AG09319 (cell line): Measurements from ENCODE around the gene WDR37.
A peak's percentile ranks its signal among the peaks of the same experiment; 100 is the strongest.

Experiments
- DNase-seq: peaks from one replicate; pipeline ENCODE4 v3.0.0-alpha.2; 2010; ENCODE audit warnings: low read depth; ENCODE audit errors: extremely low read depth
- TF ChIP-seq, protein P1 (sequence below): IDR thresholded peaks from 2 replicates; pipeline ENCODE4 v1.5.1; 2011; ENCODE audit warnings: low read depth, mild to moderate bottlenecking, inconsistent platforms, low read length, moderate library complexity

The WDR37 gene

DNA sequence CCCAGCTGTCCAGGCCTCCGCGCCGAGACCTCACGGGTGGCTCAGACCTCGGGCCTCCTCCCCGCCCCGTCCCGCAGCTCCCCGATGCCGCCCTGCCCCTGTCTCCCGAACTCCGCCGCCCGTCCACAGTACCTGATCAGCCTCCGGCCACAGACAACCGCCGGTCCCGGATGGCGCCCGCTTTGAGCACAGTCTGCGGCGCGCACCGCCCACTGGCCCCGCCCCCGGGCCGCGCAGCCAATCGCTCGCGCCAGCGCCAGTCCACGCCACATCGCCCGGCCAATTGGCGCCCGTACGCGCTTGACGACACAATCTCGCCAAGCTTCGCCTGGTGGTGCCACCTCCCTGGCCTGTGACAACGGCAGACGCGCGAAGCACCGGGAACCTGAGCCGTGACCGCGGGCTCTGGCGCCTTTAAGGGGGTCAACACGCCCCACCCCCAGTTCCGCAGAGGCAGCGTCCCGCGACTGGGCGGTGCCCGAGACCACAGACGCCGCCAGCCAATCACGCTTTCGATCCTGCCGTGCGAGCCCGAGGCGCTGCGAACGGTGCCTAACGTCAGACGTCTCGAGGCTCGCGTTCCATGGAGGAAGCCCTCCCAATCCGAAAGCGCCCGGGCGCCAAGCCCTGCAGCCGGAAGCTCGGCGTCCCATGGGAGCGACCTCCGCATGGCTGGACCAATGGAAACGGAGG lies 7.3 kb upstream of the WDR37 start, which contains the start of gene IDI1:
IDI1 (minus strand) TSS at position 388 of the 693 bp plus-strand sequence; CDS start at position 272, 116 bp downstream.
- peak; percentile 97 for DNase-seq
- TF ChIP-seq, protein P1, sequence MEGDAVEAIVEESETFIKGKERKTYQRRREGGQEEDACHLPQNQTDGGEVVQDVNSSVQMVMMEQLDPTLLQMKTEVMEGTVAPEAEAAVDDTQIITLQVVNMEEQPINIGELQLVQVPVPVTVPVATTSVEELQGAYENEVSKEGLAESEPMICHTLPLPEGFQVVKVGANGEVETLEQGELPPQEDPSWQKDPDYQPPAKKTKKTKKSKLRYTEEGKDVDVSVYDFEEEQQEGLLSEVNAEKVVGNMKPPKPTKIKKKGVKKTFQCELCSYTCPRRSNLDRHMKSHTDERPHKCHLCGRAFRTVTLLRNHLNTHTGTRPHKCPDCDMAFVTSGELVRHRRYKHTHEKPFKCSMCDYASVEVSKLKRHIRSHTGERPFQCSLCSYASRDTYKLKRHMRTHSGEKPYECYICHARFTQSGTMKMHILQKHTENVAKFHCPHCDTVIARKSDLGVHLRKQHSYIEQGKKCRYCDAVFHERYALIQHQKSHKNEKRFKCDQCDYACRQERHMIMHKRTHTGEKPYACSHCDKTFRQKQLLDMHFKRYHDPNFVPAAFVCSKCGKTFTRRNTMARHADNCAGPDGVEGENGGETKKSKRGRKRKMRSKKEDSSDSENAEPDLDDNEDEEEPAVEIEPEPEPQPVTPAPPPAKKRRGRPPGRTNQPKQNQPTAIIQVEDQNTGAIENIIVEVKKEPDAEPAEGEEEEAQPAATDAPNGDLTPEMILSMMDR = no peak

DNA sequence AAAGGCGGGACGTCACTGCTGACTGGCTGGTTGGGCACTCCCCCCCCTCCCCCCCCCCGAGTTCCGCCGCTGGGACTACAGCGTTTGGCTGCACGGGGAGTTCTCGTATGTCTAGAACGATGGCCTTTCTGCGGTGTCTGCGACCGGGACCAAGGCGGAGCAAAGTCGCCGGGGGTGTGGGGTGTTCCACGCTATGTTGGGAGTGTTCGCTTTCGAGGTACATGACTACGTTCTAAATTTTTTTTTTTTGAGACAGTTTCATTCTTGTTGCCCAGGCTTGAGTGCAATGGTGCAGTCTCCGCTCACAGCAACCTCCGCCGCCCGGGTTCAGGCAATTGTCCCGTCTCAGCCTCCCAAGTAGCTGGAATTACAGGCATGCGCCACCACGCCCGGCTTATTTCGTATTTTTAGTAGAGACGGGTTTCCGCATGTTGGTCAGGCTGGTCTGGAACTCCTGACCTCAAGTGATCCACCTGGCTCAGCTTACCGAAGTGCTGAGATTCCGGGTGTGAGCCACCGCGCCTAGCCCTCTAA lies 6.7 kb upstream of the WDR37 start:
- TF ChIP-seq, protein P1 = no peak
- no peak for DNase-seq

DNA sequence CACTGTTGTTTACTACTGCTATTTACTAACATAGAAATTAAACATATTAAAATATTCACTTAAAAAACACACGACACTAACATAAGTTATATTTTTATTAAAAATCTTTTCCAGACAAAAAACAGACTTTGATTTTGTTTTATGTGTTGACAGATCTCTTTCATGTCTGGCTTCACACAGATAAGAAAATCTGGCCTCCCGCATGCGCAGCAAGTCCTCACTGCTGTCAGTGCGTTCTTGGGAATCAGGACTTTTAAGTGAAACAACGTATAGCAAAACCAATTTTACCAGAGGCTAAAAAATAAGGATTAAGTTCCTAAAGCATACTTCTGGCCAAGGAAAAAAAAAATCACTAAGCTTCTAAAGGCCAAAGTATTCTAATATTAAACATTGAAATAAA lies 6.0 kb upstream of the WDR37 start:
- TF ChIP-seq, protein P1 = no peak
- DNase-seq = no peak

DNA sequence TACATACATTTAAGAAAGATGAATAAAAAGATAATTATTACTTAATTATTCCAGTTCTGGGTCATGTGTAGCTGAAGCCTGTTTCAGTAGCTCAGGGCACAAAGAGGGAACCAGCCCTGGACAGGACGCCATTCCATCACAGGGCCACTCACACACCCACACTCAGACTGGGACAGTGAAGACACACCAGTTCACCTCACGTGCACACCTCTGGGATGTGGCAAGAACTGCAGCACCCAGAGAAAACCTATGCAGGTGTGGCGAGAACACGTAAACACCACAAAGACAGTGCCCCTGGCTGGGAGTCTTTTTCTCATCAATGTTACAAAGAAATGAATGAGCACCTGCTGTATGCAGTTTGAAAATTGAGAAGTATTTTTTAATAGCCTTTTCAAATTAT lies 5.6 kb upstream of the WDR37 start:
- TF ChIP-seq, protein P1 = no peak
- no peak for DNase-seq

DNA sequence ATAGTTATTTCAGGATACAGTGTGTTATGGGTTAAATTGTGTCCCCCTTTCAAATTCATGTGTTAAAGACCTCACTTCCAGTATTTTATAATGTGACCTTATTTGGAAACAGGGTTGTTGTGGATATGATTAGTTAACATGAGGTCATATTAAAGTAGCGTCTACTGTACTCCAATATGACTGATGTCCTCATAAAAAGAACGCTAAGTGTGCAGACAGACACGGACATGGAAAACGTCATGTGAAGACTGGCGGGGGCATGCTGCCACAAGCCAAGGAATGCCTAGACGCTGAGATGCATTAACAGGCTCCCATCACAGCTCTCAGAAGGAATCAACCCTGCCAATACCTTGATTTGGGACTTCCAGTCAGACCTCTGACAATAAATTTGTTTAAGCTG lies 1.5 kb upstream of the WDR37 start:
- no peak for DNase-seq
- TF ChIP-seq, protein P1 = no peak

DNA sequence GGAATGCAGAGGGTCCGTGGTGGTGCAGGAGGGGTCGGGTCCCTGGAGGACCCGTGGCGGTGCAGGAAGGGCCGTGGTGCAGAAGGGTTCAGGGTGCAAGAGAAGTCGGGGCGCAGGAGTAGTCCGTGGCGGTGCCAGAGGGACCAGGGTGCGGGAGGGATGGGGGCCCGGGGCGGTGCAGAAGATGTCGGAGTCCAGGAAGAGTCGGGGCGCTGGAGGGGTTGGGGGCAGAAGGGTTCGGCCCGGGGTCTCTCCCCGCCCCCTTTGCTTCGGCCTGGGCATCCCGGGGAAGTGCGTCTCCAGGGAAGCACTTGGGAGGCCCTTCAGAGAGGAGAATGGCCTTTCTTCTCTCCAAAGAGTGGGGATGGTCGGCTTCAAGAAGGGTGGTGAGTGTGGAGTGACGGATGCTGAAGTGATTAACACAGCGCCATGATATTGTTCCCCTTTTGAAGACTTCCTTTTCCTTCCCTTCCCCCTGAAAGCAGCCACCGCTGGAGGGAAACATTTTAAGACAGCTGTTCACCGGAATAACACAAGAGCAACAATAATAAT lies 997 bp downstream of the WDR37 start:
- no peak for DNase-seq
- TF ChIP-seq, protein P1 = no peak

DNA sequence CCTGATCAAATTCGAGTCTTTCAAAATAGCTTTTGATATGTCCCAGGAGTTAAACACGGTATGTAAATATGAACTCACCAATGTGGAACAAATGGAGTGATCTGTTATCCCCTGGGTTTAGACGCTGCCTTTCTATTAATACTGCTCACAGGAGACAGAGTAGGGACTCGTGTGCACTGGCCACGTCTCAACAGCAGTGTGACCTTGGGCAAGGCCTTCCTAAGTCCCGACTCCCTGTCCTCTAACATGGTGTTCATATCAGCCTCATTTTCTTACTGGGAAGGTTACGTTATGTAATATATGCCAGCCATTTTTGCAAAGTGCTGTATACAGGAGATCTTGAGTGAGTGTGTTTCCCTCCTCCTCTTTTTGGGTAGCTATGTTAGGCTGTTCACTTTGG lies 1.8 kb downstream of the WDR37 start:
- DNase-seq = no peak
- TF ChIP-seq, protein P1 = no peak
